Measurements from ENCODE around the gene CLIP2. TPM values are rescaled to one million over a fixed set of nuclear protein-coding genes. Genes with fewer than 3 reads are reported as not detected.
A peak's percentile ranks its signal among the peaks of the same experiment; 100 is the strongest.

CLIP2 gene
- total RNA-seq, 2 donors from 2014 or later, result 77.8 to 81.6 TPM

DNA sequence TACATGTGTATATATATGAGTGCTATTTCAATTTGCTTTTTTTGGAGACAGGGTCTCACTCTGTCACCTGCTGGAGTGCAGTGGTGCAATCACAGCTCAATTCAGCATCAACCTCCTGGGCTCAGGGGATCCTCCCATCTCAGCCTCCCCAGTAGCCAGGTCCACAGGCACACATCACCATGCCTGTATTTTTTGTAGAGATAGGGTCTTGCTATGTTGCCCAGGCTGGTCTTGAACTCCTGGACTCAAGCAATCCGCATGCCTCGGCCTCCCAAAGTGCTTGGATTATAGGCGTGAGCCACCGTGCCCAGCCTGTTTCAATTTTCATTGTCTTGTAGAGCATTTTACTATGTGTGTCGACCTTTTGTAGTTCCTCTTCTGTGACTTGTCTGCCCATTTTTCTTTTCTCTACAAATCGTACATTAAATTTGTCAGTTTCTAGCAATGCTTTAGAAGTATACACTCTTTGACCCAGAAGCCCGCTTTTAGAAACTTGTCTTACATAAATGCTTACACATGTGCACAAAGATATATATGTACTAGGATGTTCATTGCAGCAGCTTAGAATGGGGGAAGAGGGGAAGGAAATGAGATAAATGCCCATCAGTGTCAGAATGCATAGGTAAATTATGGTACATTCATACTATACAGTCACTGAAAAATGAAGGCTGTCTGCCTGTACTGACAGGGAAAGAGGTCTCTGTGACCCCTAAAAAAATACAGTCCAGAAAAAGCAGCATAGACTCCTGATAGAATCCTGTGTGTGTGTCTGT, 22.8 kb upstream of the CLIP2 start:
- intact Hi-C loops (cut with DNase I), result no loop called here
- TF ChIP-seq, protein P1, sequence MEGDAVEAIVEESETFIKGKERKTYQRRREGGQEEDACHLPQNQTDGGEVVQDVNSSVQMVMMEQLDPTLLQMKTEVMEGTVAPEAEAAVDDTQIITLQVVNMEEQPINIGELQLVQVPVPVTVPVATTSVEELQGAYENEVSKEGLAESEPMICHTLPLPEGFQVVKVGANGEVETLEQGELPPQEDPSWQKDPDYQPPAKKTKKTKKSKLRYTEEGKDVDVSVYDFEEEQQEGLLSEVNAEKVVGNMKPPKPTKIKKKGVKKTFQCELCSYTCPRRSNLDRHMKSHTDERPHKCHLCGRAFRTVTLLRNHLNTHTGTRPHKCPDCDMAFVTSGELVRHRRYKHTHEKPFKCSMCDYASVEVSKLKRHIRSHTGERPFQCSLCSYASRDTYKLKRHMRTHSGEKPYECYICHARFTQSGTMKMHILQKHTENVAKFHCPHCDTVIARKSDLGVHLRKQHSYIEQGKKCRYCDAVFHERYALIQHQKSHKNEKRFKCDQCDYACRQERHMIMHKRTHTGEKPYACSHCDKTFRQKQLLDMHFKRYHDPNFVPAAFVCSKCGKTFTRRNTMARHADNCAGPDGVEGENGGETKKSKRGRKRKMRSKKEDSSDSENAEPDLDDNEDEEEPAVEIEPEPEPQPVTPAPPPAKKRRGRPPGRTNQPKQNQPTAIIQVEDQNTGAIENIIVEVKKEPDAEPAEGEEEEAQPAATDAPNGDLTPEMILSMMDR (IDR thresholded peaks at IDR 0.05), result no peak

DNA sequence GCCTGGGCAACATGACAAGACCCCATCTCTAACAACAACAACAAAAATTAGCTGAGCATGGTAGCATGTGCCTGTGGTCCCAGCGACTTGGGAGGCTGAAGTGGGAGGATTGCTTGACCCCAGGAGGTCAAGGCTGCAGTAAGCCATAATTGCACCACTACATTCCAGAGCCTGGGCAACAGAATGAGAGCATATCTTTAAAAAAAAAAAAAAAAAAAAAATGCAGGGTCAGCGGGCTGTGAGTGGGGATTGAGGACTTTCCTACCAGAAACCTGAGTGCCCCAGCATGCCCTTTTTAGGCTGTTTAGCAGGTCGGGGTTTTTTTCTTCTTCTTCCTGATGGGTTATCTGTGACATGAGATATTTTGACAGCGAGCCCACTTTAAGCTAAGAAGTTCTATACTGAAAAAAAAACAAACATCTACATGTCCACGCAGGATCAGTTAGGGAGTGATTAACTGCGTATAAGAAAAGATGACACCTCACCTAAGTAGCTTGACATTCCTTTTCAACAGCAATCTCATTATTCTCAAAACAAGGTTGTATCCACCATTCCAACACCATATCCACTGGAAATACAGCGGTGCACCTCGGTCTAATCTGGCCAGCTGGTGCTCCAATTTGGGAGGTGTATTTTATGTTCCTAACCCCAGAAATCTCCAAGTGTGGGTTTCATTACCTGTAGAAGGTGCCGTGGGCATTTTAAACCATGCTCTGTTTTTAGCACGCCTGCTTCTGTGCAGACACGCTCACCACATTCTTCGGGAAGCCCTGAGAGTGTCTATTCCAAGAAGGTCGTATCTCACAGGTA, 21.2 kb upstream of the CLIP2 start:
- Histone ChIP-seq H3K9ac (ENCODE audit: low read depth in 2 of 2, low read length in 2 of 2) (no peak overlapping the region), H3K4me3 (no peak overlapping the region), H3K36me3 (no peaks in the 10 kb centered on the region), H3K27ac (no peak overlapping the region), H3K9me3 (no peaks in the 10 kb centered on the region), H3K4me1 (peaks cover 5% of the 10 kb centered on the region), H3K27me3 (no peaks in the 10 kb centered on the region)
- TF ChIP-seq, protein P1 (IDR thresholded peaks at IDR 0.05), result no peak
- no peak for DNase-seq
- intact Hi-C loops (cut with DNase I), result no loop called here

More for the DNA sequence above, 22.8 kb upstream of the CLIP2 start:
- H3K9me3 ChIP-seq, result no peaks in the 10 kb centered on the region
- DNase-seq, result no peak
- no peaks in the 10 kb centered on the region for H3K36me3 ChIP-seq
- no peak overlapping the region for H3K4me3 ChIP-seq
- no peak overlapping the region for H3K27ac ChIP-seq
- no peaks in the 10 kb centered on the region for H3K27me3 ChIP-seq
- H3K9ac ChIP-seq (ENCODE audit: low read depth in 2 of 2, low read length in 2 of 2), result no peak overlapping the region
- peaks cover 2% of the 10 kb centered on the region for H3K4me1 ChIP-seq

DNA sequence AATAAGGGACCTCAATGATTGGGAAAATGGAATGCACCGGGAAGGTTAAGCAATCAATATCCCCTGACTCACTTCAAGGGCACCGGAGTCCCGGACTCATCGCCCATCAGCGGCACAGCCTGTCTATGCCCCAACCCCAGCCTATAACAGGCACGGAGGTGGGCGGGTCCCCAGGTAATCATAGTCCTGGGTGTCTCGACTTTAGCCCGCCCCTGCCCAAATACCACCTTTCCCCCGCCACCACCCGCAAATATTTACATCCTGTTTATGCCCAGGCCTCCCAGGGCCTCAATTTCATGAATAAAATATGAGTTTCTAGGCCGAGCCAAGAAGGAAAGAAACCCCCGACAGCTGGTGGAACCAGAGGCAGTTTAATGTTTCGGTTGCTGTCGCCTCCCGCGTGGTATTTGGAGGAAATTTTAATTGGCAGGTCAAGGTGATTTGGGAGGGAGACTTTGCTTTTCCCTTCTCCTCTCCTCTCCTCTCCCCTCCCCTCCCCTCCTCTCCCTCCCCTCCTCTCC, 19.4 kb upstream of the CLIP2 start:
- no peaks in the 10 kb centered on the region for H3K9me3 ChIP-seq
- H3K4me1 ChIP-seq, result peaks cover 5% of the 10 kb centered on the region
- H3K4me3 ChIP-seq, result peak overlapping the region; percentile 43
- intact Hi-C loops (cut with DNase I), result no loop called here
- TF ChIP-seq, protein P1 (IDR thresholded peaks at IDR 0.05), result no peak
- H3K36me3 ChIP-seq, result no peaks in the 10 kb centered on the region
- H3K27ac ChIP-seq, result no peak overlapping the region
- H3K27me3 ChIP-seq, result no peaks in the 10 kb centered on the region
- H3K9ac ChIP-seq (ENCODE audit: low read depth in 2 of 2, low read length in 2 of 2), result peak overlapping the region; percentile 35 to 65
- peak; percentile 85 for DNase-seq

DNA sequence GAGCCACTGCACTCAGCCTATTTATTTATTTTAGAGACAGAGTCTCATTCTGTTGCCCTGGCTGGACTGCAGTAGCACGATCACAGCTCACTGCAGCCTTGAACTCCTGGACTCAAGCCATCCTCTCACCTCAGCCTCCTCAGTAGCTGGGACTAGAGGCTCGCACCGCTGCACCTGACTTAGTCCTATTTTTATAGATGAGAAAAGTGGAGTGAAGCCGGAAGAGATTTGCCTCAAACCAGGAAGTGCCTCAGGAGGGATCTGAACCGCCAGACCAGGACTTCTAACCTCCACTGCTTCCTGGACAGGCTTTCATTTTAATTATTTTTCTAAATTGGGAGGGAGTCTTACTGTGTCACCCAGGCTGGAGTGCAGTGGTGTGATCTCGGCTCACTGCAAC, 17.5 kb upstream of the CLIP2 start:
- peak overlapping the region; percentile 6 to 13 for H3K9ac ChIP-seq (ENCODE audit: low read depth in 2 of 2, low read length in 2 of 2)
- H3K27me3 ChIP-seq, result no peaks in the 10 kb centered on the region
- peak overlapping the region; percentile 86 for H3K27ac ChIP-seq
- TF ChIP-seq, protein P1 (IDR thresholded peaks at IDR 0.05), result no peak
- no peaks in the 10 kb centered on the region for H3K36me3 ChIP-seq
- H3K4me3 ChIP-seq, result no peak overlapping the region
- peaks cover 5% of the 10 kb centered on the region for H3K4me1 ChIP-seq
- intact Hi-C loops (cut with DNase I), result no loop called here
- no peaks in the 10 kb centered on the region for H3K9me3 ChIP-seq
- peak; percentile 53 for DNase-seq

DNA sequence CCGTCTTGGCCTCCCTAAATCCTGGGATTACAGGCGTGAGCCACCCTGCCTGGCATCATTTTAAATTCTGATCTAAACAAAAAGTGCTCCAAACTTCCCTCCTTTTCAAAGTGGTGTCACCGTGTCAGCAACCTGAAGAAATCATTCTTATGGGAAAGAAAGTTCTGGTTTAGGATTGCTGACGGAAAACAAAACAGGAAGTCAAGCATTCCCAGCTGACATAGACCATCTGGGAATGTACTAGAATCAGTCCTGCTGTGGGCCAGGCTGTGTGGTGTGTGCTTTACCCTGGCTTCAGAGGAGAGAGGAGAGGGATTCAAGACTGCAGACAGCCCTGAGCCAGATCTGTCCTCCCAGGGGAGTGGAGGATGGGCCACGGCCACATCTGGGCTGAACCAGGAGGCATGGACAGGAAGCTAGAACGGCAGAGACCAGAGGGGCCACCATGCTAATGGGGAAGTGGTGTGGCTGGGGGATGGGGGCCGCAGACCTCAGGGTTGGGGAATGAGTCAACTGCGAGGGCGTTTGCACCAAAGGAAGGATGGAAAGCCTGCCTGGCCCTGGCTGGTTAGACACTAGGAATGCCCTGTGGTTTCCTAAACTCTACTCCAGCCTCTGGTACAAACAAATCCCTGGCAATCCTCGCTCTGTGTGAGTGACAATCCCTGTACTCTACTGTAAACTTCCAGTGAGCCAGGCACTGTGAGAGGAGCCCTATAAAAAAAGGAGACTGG, 16.7 kb upstream of the CLIP2 start:
- Histone ChIP-seq H3K9me3 (no peaks in the 10 kb centered on the region), H3K4me1 (peaks cover 5% of the 10 kb centered on the region), H3K4me3 (no peak overlapping the region), H3K27me3 (no peaks in the 10 kb centered on the region), H3K9ac (ENCODE audit: low read depth in 2 of 2, low read length in 2 of 2) (peak overlapping the region; percentile 6 to 13), H3K27ac (peak overlapping the region; percentile 86), H3K36me3 (no peaks in the 10 kb centered on the region)
- DNase-seq, result peak; percentile 68
- TF ChIP-seq, protein P1 (IDR thresholded peaks at IDR 0.05), result no peak
- intact Hi-C loops (cut with DNase I), result no loop called here

Measured in colonic mucosa (tissue), 4 donors.